ENCODE data around the gene RNH1.

GRCh38 chr11:512761-513595 lies 5.9 kb upstream of the RNH1 start:
- TF ChIP-seq CTCF (IDR thresholded peaks at IDR 0.05; ENCODE audit: poor library complexity) = no peak
- no peak for TF ChIP-seq EZH2 (IDR thresholded peaks at IDR 0.05; ENCODE audit: borderline replicate concordance)
- TF ChIP-seq EZH2phosphoT487 (IDR thresholded peaks at IDR 0.05; ENCODE audit: low read depth, severe bottlenecking, unreplicated experiment) = no peak
